Heart right ventricle (tissue), 16 donors: Measurements from ENCODE around the gene ICAM5. TPM values are rescaled to one million over a fixed set of nuclear protein-coding genes. Genes with fewer than 3 reads are reported as not detected.
A peak's percentile ranks its signal among the peaks of the same experiment; 100 is the strongest.

ENCODE experiments used
- ATAC-seq, 8 donors: fragments of 200-7000 bp; cut with Tn5 transposase; one replicate each; pipeline ENCODE4 v1.9.1; 2020; ENCODE audit warnings: mild to moderate bottlenecking in 8 of 8, moderate library complexity in 8 of 8, moderate number of reproducible peaks in 1 of 8
- DNase-seq, 2 donors: peaks; one replicate each; pipeline ENCODE4 v3.0.0-alpha.2; 2020
- H3K27ac ChIP-seq, 10 donors: fragments of 200-600 bp; sonication (generic) in 2 of 10; one replicate each; pipeline versions ENCODE4 v1.5.0 to v1.8.0; 2020 to 2022; ENCODE audit warnings: mild to moderate bottlenecking in 3 of 10
- H3K27me3 ChIP-seq, 7 donors: fragments of 200-600 bp; one replicate each; pipeline ENCODE4 v1.8.0; 2021 to 2022; ENCODE audit warnings: mild to moderate bottlenecking in 2 of 7
- H3K36me3 ChIP-seq, 9 donors: fragments of 200-600 bp; sonication (generic) in 1 of 9; one replicate each; pipeline versions ENCODE4 v1.5.0 to v1.8.0; 2020 to 2022; ENCODE audit warnings: mild to moderate bottlenecking in 2 of 9
- H3K4me1 ChIP-seq, 9 donors: fragments of 200-600 bp; sonication (generic) in 1 of 9; one replicate each; pipeline versions ENCODE4 v1.5.0 to v1.8.0; 2020 to 2022; ENCODE audit warnings: mild to moderate bottlenecking in 4 of 9
- H3K4me3 ChIP-seq, 10 donors: fragments of 200-600 bp; sonication (generic) in 2 of 10; one replicate each; pipeline versions ENCODE4 v1.5.0 to v1.8.0; 2020 to 2022; ENCODE audit warnings: mild to moderate bottlenecking in 7 of 10, moderate library complexity in 2 of 10
- H3K9me3 ChIP-seq, 11 donors: fragments of 200-600 bp in 10 of 11; sonication (generic) in 2 of 11; one replicate each; pipeline versions ENCODE4 v1.5.0 to v1.8.0; 2013 to 2022; ENCODE audit warnings: mild to moderate bottlenecking in 2 of 11, control low read depth in 1 of 11, moderate library complexity in 1 of 11
- WGBS, 2 donors: extraction: QIAGEN DNeasy Blood & Tissue Kit; methylation state at CpG; one replicate each; pipeline ENCODE4 v1.1.7; 2013; ENCODE audit warnings: inconsistent platforms in 1 of 2; 5-methylcytosine and 5-hydroxymethylcytosine counted together
- intact Hi-C, 10 donors: fragments of 100-400 bp; cut with DNase I; formaldehyde crosslinking; loops; one replicate each; pipeline versions ENCODE4 v1.11.1 to v1.14.2; 2022
- polyA plus RNA-seq, 2 donors: library from polyadenylated mRNA; stranded (reverse); fragments of 200-250 nt; gene quantifications; one replicate each; pipeline ENCODE4 v1.2.3, GENCODE V29; 2013
- total RNA-seq, 10 donors: library from RNA; stranded (reverse); fragmentation: NEBNext Ultra II Directional in 3 of 10; extraction: Animal tissue kit (Norgen Biotek cat#: 25700) in 3 of 10; gene quantifications; one replicate each; pipeline versions ENCODE4 v1.2.1 to v1.2.4, GENCODE V29; 2021 to 2023
- TF ChIP-seq, protein P1 (sequence below), 9 donors: fragments of 200-600 bp; sonication (generic) in 2 of 9; IDR thresholded peaks; one replicate each; pipeline versions ENCODE4 v1.5.0 to v1.8.0; 2021 to 2022; ENCODE audit warnings: antibody characterized with exemption in 9 of 9, mild to moderate bottlenecking in 5 of 9, moderate library complexity in 1 of 9
- donor health status: Arrhythmogenic right ventricular cardiomyopathy.
- donor health status: ischemic (EF 13 %, LVEDD 7.1; RV severe dilation, severe dysfunction).
- donor health status: healthy with polysubstance abuse.
- donor health status: DM: no; HTN: yes; CAD: no.
- donor health status: DM: no; HTN: no; CAD: no.
- donor health status: ischemic (EF 25% LVEDD 6.9; RV normal size, moderate dysfunction).
- donor health status: ischemic (EF 25% LVEDD 5.7; RV mildly dilated, moderate dysfunction).
- donor health status: healthy.
- donor health status: DM: yes; HTN: yes; CAD: no.
- donor health status: Ischemic cardiomyopathy.
- donor health status: ischemic (EF 35%, LVEDD 5.7; RV mildly dilated, moderate dysfunction).
- donor health status: nonischemic (EF 11% LVEDD 7.7; RV severe dilation, severe dysfunction).
- donor health status: DM: yes; HTN: yes; CAD: no.
- donor health status: PGD.
- donor health status: ischemic (EF 29% LVEDD 5.4; RV normal size, mild dysfunction).
- donor health status: nonischemic (EF 23%, LVEDD 6.1; RV moderate dilation, normal function).

ICAM5 gene
- total and polyA plus RNA-seq, 12 donors: 0.18 to 1.0 (median 0.37) TPM; not detected in 3

DNA sequence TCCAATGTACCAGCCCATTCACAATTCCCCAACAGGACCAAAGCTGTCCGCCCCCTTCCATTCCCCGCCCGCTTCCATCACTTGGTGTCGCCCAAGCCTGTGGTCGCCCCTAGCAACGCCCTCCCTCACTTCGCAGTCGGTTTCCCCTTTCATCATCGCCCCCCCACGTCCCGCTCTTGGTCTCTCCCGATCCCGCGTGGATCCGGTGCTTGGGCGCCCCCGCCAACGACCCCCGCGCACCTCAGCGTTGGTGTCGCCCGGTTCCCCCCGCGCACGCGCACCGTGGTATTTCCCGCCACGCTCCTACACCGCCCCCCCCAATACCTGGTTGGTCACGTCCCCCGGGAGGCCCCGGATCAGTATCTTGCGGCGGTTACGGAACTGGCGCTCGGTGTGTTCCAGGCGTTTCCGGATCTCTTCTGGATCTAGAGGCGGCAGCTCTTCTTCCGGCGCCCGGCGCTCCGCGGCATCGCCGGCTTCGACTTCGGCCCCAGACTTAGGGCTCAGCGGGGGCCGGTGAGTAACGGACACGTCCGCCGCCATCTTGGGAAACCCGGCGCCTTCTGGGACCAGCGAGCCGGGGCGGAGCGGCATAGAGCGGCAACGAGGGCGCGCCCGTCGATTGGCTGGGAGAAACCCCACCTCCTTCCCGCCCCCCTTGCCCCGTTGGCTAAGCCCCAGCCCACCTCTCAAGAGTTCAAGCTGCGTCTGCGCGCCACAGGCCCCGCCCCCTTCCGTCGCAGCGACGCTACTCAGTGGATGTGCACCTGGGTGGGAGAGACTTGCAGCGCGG, 43.4 kb downstream of the ICAM5 start, which contains the start of gene RAVER1:
Gene RAVER1 (minus strand): TSS at position 565 of the 793 bp plus-strand sequence. CDS start 22 bp downstream, at position 543.
- TF ChIP-seq, protein P1, sequence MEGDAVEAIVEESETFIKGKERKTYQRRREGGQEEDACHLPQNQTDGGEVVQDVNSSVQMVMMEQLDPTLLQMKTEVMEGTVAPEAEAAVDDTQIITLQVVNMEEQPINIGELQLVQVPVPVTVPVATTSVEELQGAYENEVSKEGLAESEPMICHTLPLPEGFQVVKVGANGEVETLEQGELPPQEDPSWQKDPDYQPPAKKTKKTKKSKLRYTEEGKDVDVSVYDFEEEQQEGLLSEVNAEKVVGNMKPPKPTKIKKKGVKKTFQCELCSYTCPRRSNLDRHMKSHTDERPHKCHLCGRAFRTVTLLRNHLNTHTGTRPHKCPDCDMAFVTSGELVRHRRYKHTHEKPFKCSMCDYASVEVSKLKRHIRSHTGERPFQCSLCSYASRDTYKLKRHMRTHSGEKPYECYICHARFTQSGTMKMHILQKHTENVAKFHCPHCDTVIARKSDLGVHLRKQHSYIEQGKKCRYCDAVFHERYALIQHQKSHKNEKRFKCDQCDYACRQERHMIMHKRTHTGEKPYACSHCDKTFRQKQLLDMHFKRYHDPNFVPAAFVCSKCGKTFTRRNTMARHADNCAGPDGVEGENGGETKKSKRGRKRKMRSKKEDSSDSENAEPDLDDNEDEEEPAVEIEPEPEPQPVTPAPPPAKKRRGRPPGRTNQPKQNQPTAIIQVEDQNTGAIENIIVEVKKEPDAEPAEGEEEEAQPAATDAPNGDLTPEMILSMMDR (IDR thresholded peaks at IDR 0.05): peak in 1 of 9 donors; percentile 1
- intact Hi-C loops: loop anchor here in 6 of 10 donors (1.0 to 10.0 kb wide), 8 partner anchors 17 to 66 kb away; partner anchors contain the start of genes ICAM1 (in 5 of the 6), TYK2 (in 2 of the 6), FDX2 (in 1 of the 6) and ICAM4 (in 1 of the 6)
- 0 to 1% methylated on average over 81 to 82 of the region's 82 CpGs for WGBS, 2 donors

DNA sequence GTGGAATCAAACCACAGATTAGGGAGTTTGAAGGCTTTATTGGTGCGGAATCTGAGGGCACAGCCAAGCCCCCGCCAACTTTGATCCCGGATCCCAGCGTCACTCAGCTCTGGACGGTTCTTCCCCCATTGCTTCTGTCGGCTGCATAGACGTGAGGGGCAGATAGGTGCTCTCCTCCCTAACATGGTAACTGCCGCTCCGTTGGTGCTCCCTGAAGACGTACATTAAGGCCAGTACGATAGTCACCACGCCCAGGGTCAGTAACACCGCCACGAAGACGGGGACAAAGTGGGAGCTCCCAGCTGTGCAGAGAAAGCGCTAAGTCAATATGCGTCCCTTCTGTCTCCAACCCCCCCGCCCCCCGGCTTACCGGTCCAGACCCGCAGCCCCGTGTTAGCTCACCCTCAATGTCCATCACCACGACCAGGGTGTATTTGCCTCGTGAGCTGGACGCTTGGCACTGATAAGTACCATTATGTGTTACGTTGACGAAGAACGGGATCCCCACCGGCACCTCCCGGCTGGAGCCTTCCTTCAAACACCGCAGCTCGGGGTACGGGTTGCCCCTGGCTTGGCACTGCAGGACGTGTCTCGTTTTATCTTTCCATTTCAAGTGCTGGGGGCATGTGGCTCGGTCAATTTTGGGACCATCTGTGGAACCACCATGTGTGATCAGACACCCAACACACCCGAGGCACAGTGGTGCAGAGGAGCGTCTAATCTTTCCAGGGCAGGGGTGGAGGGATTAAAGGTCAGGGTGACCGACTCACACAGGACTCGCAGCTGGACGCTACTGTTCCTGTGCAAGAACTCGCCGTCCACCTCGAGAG, 44.2 kb downstream of the ICAM5 start:
- H3K27ac ChIP-seq: peak overlapping the region in 9 of 10 donors; percentile 74 to 96 (median 90)
- H3K4me3 ChIP-seq: peak overlapping the region; percentile 16 to 94 (median 76)
- intact Hi-C loops: loop anchor here in 6 of 10 donors (1.0 to 10.0 kb wide), 9 partner anchors 19 to 67 kb away; partner anchors contain the start of genes ICAM1 (in 5 of the 6), TYK2 (in 3 of the 6), ICAM4 (in 1 of the 6) and ICAM5 (in 1 of the 6)
- H3K36me3 ChIP-seq: peaks cover 0 to 37% (median 16%) of the 10 kb centered on the region in 9 donors
- WGBS, 2 donors: 3 to 4% methylated on average over 44 of the region's 44 CpGs
- peaks cover 4 to 50% (median 31%) of the 10 kb centered on the region in 9 donors for H3K4me1 ChIP-seq
- no peaks in the 10 kb centered on the region for H3K9me3 ChIP-seq
- DNase-seq (no peak), ATAC-seq (peak in 2 of 8 donors; percentile 1)
- TF ChIP-seq, protein P1 (IDR thresholded peaks at IDR 0.05): no peak
- no peaks in the 10 kb centered on the region for H3K27me3 ChIP-seq

More for the DNA sequence above, 43.4 kb downstream of the ICAM5 start, which contains the start of gene RAVER1:
- DNase-seq: peak; percentile 98
- Histone ChIP-seq H3K4me3 (peak within 1 kb of the TSS; percentile 60 to 94 (median 76)), H3K9me3 (no peaks in the 10 kb centered on the region), H3K27ac (peak within 1 kb of the TSS; percentile 78 to 96 (median 91)), H3K4me1 (peaks cover 4 to 42% (median 31%) of the 10 kb centered on the region in 9 donors), H3K36me3 (peaks cover 0 to 45% (median 24%) of the 10 kb centered on the region in 9 donors), H3K27me3 (no peaks in the 10 kb centered on the region)
- peak; percentile 90 to 97 (median 94) for ATAC-seq

DNA sequence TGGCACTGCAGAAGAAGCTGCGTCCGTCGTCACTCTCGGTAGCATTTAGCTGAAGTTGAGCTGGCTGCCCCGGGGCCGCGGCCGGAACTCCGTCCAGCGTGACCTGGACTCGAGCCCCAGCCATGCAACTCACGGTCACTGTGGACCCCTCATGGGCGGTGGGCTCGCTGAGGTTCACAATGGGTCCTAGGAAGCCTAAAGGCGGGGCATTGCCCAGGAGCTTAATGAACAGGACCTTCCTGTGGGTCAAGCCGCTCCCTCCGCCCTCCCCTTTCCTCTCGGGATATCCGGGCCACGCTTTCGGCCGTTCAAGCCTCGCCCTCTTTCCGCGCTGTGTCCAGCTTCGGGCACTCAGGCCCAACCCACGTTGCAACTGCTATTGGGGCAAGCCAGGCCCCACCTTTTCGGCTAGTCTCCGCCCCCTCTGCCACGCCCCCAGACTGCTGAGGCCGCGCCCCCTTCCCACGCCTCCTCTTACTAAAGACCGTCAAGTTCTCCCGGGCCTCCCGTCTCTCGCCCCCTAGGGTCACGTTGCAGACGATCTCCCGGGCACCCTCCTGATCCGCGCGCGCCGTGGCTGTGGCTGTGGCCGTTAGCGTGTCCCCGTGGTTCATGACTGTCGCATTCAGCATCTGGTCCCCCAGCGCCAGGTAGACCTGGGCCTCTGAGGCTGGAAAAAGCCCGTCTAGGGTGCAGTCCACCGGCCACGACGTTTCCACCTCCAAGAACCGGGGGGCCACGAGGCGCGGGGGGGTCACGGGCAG, 45.0 kb downstream of the ICAM5 start:
- TF ChIP-seq, protein P1 (IDR thresholded peaks at IDR 0.05): peak in 4 of 9 donors; percentile 9 to 32 (median 30)
- peak; percentile 96 for DNase-seq
- peaks cover 0 to 29% (median 8%) of the 10 kb centered on the region in 9 donors for H3K36me3 ChIP-seq
- H3K27me3 ChIP-seq: no peaks in the 10 kb centered on the region
- H3K9me3 ChIP-seq: no peaks in the 10 kb centered on the region
- peak; percentile 86 to 93 (median 90) for ATAC-seq
- intact Hi-C loops: loop anchor here in 7 of 10 donors (2.0 to 10.0 kb wide), 9 partner anchors 18 to 67 kb away; partner anchors contain the start of genes ICAM1 (in 5 of the 7), TYK2 (in 3 of the 7), ICAM4 (in 1 of the 7) and ICAM5 (in 1 of the 7)
- H3K4me1 ChIP-seq: peaks cover 4 to 58% (median 31%) of the 10 kb centered on the region in 9 donors
- H3K4me3 ChIP-seq: peak overlapping the region; percentile 16 to 94 (median 76)
- 8% methylated on average over 59 of the region's 59 CpGs for WGBS, 2 donors
- H3K27ac ChIP-seq: peak overlapping the region in 9 of 10 donors; percentile 64 to 96 (median 84)
